T-helper 9 cell (primary cell): ENCODE measurements around the gene ADAP1.
A peak's percentile ranks its signal among the peaks of the same experiment; 100 is the strongest.

Experiments used
- DNase-seq: peaks from one replicate; pipeline ENCODE4 v3.0.0-alpha.2; 2020

Gene ADAP1

GRCh38 chr7:907158-907980 is 47.1 kb downstream of the ADAP1 start:
- no peak for DNase-seq

DNA sequence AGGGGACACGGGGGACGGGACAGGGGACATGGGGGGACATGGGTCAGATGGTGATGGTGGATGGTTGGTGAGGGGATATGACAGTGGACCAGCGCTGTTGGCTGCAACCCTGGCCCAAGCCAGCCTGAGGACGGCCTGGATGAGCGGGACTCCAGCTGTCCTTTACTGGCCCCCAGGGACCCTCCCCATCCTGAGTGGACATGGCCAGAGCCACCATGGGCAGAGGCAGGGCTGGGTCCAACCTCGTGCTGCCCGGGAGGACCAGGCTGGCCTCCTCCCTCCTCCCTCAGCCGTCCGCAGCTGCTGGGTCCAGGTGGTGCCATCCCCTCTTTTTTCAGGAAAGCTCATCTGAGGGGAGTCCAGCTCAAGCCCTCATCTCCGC is 47.7 kb downstream of the ADAP1 start:
- DNase-seq = no peak

- DNase-seq = no peak
Measured at GRCh38 chr7:904847-905246, 49.6 kb downstream of the ADAP1 start.

- no peak for DNase-seq
Measured at GRCh38 chr7:903921-904755, 50.3 kb downstream of the ADAP1 start.

DNA sequence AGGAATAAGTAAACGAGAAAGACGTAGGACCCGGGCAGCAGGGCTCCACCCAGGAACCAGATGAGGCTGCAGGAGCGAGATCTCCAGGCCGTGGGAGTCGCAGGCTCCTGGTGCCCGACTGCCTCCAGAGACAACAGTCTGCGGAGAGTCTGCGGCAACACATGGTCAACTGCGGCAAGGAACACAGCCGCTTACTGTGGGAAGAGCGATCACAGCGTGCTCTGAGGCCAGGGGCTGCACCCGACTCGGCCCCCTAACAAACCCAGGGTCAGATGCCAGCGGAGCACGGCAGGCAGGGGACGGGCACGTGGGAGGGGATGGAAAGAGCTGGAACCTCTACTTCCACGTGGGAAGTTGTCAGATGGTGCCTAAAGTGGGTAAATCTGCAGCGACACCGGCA is 51.5 kb downstream of the ADAP1 start:
- no peak for DNase-seq

- DNase-seq = peak; percentile 34
Measured at GRCh38 chr7:901388-902154, 52.9 kb downstream of the ADAP1 start.

DNA sequence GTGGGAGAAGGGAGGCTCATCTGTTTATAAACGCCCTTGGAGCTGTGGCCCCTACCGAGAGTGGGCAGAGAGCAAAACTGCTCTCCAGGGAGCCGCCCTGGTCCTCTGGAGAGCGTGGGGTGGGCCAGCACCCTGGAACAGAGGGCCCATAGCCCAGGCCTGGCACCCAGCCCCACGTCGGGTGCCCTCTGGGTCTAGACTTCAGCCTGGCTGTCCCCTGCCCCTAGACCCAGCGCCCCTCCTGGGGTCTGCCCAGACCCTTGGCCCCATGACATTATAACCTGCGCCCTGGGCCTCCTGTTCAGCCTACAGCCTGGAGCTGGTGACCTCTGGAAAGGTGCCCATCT is 53.5 kb downstream of the ADAP1 start:
- no peak for DNase-seq

DNA sequence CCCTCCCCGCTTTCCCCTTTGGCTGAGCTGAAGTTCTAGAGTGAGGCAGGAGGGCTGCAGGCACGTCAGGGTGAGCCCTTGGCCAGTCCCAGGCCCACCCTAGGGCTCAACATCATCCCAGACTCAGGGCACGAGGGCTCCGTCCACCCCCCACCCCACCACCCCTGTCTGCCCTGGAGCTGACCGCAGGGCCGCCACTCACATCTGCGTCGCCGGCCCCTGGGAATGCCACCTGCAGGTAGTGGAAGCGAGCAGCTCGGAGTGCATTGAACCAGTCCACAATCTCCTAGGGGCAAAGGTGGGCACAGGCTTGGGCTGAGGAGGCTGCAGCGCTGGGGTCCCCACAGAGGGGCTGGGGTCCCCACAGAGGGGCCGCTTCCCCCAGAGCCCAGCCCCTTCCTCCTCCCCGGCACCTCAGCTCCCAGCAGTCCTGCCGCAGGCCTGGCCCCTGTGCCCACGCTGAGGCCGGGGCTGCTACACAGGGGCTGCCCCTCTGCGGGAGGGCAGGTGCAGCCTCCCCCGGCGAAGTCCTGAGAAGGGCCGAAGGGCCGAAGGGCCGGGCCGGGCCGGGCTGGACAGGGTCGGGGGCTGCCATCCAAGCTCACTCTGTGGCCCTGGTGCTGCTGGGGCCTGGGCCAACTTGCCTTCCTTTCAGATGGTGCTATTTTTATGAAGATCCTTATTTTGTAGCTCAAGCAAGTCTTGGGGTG is 54.0 kb downstream of the ADAP1 start:
- DNase-seq = no peak

DNA sequence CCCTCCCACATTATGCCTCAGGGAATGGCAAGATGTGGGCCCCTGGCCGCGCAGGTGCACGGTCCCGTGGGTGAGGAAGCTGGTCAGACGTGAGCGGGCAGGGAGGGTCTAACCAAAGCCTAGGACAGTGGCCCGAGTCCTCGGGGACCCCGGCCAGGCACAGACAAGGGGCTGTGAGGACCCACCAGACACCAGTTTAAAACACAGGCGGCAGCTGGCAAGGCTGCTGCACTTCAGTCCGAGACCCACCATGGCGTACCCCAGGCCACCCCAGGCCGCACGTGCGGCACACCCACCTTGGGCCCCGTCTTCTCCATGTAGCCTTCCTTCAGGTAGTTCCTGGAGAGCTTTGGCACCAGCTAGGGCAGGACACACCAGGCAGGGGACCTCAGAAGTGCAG is 54.7 kb downstream of the ADAP1 start:
- no peak for DNase-seq

DNA sequence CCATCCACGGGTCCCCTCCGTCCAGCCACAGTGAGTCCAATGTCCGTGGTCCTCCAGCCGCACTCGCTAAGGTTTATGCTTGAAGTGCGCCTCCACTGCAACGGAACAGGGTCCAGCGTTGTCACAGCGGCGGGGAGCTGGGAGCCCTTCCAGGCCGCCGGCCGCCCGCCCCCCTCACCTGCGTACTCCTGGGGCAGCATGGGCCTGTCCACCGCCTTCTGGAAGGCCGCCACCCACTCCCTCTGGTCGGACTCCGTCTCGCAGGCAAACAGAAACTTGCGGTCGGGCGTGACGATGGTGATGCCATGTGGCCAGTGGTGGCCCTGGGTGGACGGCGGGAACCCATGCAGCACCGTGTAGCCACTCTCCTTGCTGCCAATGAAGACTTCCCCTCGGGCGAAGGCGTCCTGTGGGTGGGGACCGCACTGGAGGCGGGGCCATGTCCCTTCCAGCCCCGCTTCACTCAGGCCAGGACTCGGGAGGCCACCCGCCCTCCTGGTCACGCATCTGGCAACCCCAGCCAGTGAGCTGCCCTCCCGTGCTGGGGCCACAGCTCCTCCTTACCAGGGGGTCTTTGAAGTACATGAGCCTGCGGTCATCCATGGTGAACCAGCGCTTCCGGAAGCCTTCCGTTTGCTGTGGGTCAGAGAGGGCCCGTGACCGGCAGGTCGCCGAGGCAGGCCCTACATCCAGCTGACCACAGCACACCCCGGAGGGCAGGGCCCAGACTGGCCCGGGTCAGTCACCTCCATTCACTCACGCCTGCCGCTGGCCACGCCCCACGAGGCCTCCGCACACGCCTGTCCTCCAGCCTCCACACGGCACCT is 55.4 kb downstream of the ADAP1 start:
- no peak for DNase-seq

DNA sequence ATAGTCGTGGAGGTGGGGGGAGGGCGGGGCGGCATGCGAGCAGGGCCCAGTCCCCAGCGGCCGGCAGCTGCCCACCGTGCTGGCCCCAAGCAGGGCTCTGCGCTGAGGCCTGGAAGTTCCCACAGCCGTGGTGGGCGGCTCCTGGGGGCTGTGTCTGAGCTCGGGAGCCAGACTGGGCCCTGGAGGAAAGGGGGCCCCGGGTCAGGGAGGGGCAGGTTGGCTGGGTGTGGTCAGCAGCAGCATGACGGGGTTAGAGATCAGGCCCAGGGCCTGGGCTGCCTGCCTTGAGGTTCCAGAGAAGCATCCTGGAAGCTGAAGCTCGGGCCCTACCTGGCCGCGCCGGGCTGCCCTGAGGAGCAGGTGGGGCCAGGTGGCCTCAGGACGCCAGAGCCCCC is 56.0 kb downstream of the ADAP1 start:
- DNase-seq = no peak

- DNase-seq = no peak
Measured at GRCh38 chr7:897771-898376, 56.6 kb downstream of the ADAP1 start.

DNA sequence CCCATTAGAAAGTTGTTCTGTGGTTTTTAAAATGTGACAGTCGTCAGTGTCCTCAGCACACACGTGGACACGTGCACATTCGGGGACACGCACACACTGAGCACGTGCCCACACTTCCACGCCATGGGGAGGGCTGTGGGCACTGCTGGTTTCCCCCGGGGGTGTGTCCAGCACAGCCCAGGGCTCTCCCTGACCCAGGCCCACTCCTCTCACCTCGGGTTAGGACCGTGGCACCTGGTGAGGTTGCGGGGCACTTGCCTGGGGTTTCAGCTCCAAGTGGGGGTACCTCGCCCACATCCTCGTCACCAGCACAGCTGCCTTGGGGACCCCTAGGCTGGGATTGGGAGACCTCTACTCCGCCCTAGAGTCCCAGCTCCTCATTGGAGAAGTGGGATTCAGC is 57.4 kb downstream of the ADAP1 start:
- no peak for DNase-seq

DNA sequence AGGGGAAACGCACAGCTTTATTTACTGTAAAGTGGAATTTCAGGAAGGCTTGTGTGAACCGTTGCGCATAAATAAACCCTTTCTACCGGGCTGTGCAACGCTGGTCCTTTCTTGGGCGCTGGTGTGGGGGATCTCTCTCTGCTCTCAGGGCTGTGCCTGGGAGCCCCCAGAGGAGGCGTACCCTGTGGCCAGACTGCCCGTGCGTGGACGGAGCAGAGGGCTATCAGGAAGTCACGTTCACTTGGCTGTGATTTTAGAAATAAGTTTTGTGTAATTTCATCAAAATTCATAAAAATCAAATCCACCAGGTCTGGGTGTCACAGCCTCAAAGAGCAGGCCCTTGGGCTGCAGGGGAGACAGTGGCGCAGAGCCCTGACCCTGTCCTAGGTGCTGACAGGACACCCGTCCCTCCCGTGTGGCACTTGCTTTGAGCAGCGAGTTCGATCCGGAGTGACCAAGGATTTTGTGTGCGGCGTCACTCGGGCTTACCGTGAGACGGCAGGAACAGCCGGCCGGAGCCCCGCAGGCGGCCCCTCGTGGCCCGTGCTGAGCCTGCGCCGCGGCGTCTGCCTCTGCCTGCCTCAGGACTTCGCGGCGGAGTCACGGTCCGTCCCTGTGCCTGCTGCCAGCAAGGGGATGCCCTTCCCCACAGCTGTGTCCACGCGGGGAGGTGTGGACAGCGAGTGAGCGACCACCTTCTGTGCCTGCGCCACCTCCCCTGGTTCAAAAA is 58.0 kb downstream of the ADAP1 start:
- DNase-seq = no peak

DNA sequence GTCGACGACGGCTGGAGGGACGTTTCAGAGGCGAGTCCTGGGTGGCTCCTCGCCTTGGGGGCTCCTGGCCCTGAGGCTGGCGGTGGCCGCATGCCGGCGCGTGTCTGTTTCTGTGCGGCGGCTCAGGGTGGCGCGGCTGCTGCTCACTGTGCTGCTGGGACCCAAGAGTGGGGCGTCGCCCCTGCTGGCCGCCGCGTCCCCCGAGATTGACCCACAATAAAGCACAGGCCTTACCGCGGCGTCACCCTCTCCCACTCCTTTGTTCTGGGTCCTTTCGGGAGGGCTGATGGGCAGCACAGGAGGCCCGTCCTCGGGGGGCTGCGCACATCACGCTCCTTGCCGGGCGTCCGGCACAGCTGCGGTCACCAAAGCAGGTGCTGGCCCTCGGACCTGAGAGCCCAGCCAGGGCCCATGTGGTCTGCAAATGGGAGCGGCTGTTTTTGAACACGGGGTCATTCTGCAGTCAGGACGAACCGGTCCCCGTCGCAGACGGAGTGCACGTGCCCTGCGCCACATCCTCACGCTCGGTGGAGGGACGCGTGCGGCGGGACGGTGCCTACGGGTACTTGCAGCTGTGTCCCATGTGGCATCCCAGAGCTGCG is 58.9 kb downstream of the ADAP1 start:
- no peak for DNase-seq

DNA sequence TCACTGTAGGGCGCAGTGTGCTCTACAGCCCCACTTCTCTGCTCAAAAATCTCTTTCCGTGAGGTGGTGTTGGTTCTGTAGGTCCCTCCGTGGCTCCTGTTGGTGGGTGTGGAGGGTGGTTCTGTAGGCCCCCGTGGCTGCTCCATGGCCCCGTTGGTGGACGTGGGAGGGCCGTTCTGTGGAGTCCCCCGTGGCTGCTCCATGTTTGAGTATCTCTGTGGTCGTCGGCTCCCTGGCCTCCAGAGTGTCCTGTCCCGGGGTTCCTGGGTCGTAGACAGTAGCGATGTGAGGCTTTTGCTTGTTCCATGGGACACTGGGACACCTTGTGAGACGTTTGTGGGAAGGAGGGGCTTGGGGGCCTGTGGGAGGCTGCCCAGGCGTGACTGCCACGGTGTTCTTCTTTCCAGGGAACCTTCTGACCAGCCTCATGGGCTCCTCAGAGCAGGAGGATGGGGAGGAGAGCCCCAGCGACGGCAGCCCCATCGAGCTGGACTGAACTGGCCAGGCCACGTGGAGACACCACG is 59.5 kb downstream of the ADAP1 start:
- no peak for DNase-seq

DNA sequence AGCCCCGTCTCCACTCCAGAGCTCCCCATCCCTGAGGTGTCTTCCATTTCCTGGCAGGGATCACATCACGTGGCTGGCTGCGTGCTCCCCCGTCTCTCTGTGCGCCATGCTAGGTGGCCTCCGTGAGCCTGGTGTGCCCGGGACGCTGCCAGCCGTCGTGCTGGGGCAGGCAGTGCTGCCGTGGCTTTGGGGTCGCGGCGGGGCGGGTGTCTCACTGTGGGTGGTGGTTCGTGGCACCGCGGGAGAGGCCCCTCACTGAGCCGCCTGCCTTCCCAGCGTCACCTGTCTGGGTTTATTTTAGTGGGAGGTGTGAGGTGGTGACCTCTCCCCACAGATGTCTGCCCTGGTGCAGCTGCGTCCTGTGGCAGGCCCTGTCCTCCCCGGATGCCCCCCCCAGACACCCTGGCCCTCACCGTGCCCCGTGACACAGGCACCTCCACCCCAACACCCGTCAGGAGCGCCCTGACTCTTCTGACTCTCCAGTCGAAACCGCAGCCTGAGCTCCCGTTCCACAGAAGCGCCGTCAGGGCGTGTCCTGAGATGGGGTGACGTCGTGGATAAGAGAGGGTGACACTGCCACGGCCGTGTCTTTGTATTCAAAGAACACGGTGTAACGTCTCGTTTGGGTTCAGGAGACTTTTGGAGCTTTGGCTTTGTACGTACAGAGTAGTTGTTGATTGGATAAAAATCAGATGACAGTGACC is 60.2 kb downstream of the ADAP1 start:
- no peak for DNase-seq

GRCh38 chr7:893686-894085 is 60.8 kb downstream of the ADAP1 start:
- no peak for DNase-seq
